ENCODE measurements around the gene WWOX. TPM values are rescaled to one million over a fixed set of nuclear protein-coding genes. Genes with fewer than 3 reads are reported as not detected.

The WWOX gene
- total and polyA plus RNA-seq, 7 donors = 7.1 to 46.8 (median 16.1) TPM

GRCh38 chr16:78505544-78506366 lies 406.3 kb downstream of the WWOX start:
- H3K36me3 ChIP-seq = no peaks in the 10 kb centered on the region
- peak overlapping the region; percentile 51 to 72 (median 67) for H3K27ac ChIP-seq
- H3K4me1 ChIP-seq = peaks cover 0 to 38% (median 29%) of the 10 kb centered on the region in 4 donors
- no peaks in the 10 kb centered on the region for H3K9me3 ChIP-seq
- H3K4me3 ChIP-seq = peak overlapping the region in 3 of 4 donors; percentile 27 to 34 (median 33)
- WGBS, 2 donors = 75 to 83% methylated on average over 23 of the region's 23 CpGs
- peak; percentile 86 for DNase-seq
- no peaks in the 10 kb centered on the region for H3K27me3 ChIP-seq
- TF ChIP-seq POLR2AphosphoS5 (IDR thresholded peaks at IDR 0.05) (peak in 3 of 4 donors; percentile 32 to 39 (median 32)), CTCF (IDR thresholded peaks at IDR 0.05) (peak in 3 of 4 experiments; percentile 12 to 27 (median 21)), POLR2A (IDR thresholded peaks at IDR 0.05) (no peak), EP300 (IDR thresholded peaks at IDR 0.05) (no peak)
- intact Hi-C loops (cut with DNase I) = loop anchor here (10.0 kb wide), 1 partner anchor 99 kb away; no protein-coding TSS in a partner anchor

GRCh38 chr16:78506367-78507193 lies 407.1 kb downstream of the WWOX start:
- Histone ChIP-seq H3K27ac (peak overlapping the region; percentile 51 to 72 (median 67)), H3K4me1 (peaks cover 0 to 38% (median 29%) of the 10 kb centered on the region in 4 donors), H3K9me3 (no peaks in the 10 kb centered on the region), H3K4me3 (peak overlapping the region in 3 of 4 donors; percentile 27 to 34 (median 33)), H3K36me3 (no peaks in the 10 kb centered on the region), H3K27me3 (no peaks in the 10 kb centered on the region)
- WGBS, 2 donors = 82 to 91% methylated on average over 11 of the region's 11 CpGs
- intact Hi-C loops (cut with DNase I) = loop anchor here (10.0 kb wide), 1 partner anchor 98 kb away; no protein-coding TSS in a partner anchor
- no peak for DNase-seq
- TF ChIP-seq POLR2AphosphoS5 (IDR thresholded peaks at IDR 0.05) = no peak
- TF ChIP-seq POLR2A (IDR thresholded peaks at IDR 0.05) = no peak
- no peak for TF ChIP-seq EP300 (IDR thresholded peaks at IDR 0.05)
- TF ChIP-seq CTCF (IDR thresholded peaks at IDR 0.05) = no peak

DNA sequence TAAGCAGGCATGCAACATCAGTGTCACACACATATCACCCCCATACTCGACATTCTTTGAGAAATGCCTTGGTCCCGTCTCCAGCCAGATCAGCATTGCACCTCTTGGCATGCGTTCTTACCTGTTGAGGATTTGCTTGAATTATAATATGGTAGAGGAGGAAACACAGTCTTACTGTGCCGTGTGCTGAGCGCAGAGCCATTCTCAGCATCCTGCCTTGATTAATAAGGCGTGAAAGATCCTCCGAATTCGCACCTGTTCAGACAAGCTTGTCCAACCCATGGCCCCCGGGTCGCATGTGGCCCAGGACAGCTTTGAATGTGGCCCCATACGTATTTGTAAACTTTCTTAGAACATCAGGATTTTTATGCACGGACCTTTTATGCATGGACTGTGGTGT lies 408.1 kb downstream of the WWOX start:
- H3K9me3 ChIP-seq = no peaks in the 10 kb centered on the region
- H3K36me3 ChIP-seq = no peaks in the 10 kb centered on the region
- no peak overlapping the region for H3K4me3 ChIP-seq
- H3K4me1 ChIP-seq = peaks cover 0 to 38% (median 29%) of the 10 kb centered on the region in 4 donors
- DNase-seq = no peak
- H3K27me3 ChIP-seq = no peaks in the 10 kb centered on the region
- 94 to 96% methylated on average over 12 of the region's 12 CpGs for WGBS, 2 donors
- TF ChIP-seq EP300 (IDR thresholded peaks at IDR 0.05) (no peak), POLR2AphosphoS5 (IDR thresholded peaks at IDR 0.05) (no peak), POLR2A (IDR thresholded peaks at IDR 0.05) (no peak), CTCF (IDR thresholded peaks at IDR 0.05) (no peak)
- intact Hi-C loops (cut with DNase I) = loop anchor here (10.0 kb wide), 1 partner anchor 97 kb away; no protein-coding TSS in a partner anchor
- no peak overlapping the region for H3K27ac ChIP-seq

- 92 to 94% methylated on average over 7 of the region's 7 CpGs for WGBS, 2 donors
- Histone ChIP-seq H3K4me3 (no peak overlapping the region), H3K4me1 (peaks cover 0 to 15% (median 10%) of the 10 kb centered on the region in 4 donors), H3K9me3 (no peaks in the 10 kb centered on the region), H3K36me3 (no peaks in the 10 kb centered on the region), H3K27ac (no peak overlapping the region), H3K27me3 (no peaks in the 10 kb centered on the region)
- TF ChIP-seq EP300 (IDR thresholded peaks at IDR 0.05) = no peak
- TF ChIP-seq POLR2AphosphoS5 (IDR thresholded peaks at IDR 0.05) = no peak
- no peak for TF ChIP-seq CTCF (IDR thresholded peaks at IDR 0.05)
- no peak for TF ChIP-seq POLR2A (IDR thresholded peaks at IDR 0.05)
- DNase-seq = no peak
- intact Hi-C loops (cut with DNase I) = loop anchor here (10.0 kb wide), 1 partner anchor 95 kb away; no protein-coding TSS in a partner anchor
Measured at GRCh38 chr16:78509965-78510364, 410.5 kb downstream of the WWOX start.
